ENCODE data around the gene ADAMTS6.

DNA sequence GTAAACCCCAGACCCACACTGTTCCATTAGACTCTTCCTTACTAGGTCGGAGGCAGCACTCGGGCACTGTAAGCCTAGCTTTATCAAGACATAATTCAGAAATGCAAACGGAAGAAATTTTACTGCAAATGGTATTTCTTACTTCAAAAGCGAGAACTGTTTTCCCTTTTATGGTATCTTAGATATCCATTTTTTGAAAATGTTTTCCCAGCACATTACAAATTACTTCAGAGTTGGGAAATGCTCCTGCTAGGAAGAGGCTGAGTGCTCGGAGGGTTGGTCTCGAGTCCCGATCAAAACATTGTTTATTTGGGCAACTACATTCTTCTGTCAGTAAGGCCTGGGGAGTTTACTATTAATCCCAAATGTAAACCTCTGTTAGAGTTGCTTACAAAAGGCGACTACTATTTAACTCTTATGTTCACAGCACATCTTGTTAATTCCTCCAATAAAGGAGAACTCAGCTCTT is 380.1 kb downstream of the ADAMTS6 start:
- TF ChIP-seq, protein P1, sequence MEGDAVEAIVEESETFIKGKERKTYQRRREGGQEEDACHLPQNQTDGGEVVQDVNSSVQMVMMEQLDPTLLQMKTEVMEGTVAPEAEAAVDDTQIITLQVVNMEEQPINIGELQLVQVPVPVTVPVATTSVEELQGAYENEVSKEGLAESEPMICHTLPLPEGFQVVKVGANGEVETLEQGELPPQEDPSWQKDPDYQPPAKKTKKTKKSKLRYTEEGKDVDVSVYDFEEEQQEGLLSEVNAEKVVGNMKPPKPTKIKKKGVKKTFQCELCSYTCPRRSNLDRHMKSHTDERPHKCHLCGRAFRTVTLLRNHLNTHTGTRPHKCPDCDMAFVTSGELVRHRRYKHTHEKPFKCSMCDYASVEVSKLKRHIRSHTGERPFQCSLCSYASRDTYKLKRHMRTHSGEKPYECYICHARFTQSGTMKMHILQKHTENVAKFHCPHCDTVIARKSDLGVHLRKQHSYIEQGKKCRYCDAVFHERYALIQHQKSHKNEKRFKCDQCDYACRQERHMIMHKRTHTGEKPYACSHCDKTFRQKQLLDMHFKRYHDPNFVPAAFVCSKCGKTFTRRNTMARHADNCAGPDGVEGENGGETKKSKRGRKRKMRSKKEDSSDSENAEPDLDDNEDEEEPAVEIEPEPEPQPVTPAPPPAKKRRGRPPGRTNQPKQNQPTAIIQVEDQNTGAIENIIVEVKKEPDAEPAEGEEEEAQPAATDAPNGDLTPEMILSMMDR (IDR thresholded peaks at IDR 0.05): no peak
- no peak for TF ChIP-seq POLR2A (IDR thresholded peaks at IDR 0.05)

All from Peyer's patch (tissue), 4 donors.